K562 (cell line): ENCODE data around the gene RNF103. TPM values are rescaled to one million over a fixed set of nuclear protein-coding genes. Genes with fewer than 3 reads are reported as not detected.

Experiments used
- ATAC-seq: fragments of 200-7000 bp; cut with Tn5 transposase; 3 replicates; pipeline ENCODE4 v1.9.1; 2020; ENCODE audit warnings: moderate library complexity
- BruUV-seq: library from RNA; stranded (reverse); fragments of 400-500 nt; replicated peaks from 2 replicates; lab custom pipeline; 2021; lab: Mats Ljungman, UMichigan
- CTCF ChIA-PET: fragments of 300-600 bp; formaldehyde crosslinking; extraction: SDS; loops from one replicate; lab custom pipeline; 2021; ENCODE audit warnings: low intra/inter-chr PET ratio; lab: Yijun Ruan, JAX
- POLR2A ChIA-PET: fragments of 300-600, 350-650 bp; sonication (Branson Sonifier 250); formaldehyde crosslinking; extraction: SDS; loops from one replicate; lab custom pipeline; 2021; ENCODE audit warnings: antibody characterized with exemption, inconsistent platforms; lab: Yijun Ruan, JAX
- DNase-seq, 4 experiments: peaks; one replicate each; pipeline versions ENCODE4 v3.0.0 to v3.0.0-alpha.2; 2011 to 2018; ENCODE audit warnings: low spot score in 3 of 4, mixed read lengths in 3 of 4; ENCODE audit errors: extremely low read depth in 1 of 4
- FAIRE-seq: peaks from 2 replicates; lab custom pipeline; 2011; peaks lifted over from hg19 to GRCh38; lab: Jason Lieb, UNC
- H2AFZ ChIP-seq: 2 replicates; pipeline ENCODE4 v1.6.0; 2011; ENCODE audit warnings: low read depth, low read length, control low read depth, inconsistent platforms
- H3K27ac ChIP-seq: fragments of 200-600 bp; 3 replicates; pipeline ENCODE4 v1.8.0; 2011; ENCODE audit warnings: low read depth, mild to moderate bottlenecking, control low read depth, inconsistent platforms, low read length, moderate library complexity, mixed read lengths; ENCODE audit errors: extremely low read depth
- H3K27me3 ChIP-seq, 2 experiments: fragments of 300-600 bp in 1 of 2; 2 replicates in 1 of 2; 3 replicates in 1 of 2; pipeline versions ENCODE4 v1.6.0 to v1.8.0; 2011; ENCODE audit warnings: inconsistent platforms in 2 of 2, low read length in 2 of 2, mild to moderate bottlenecking in 1 of 2, mixed read lengths in 1 of 2, moderate library complexity in 1 of 2; ENCODE audit not compliant: control insufficient read depth in 2 of 2, insufficient read depth in 2 of 2
- H3K36me3 ChIP-seq: fragments of 300-600 bp; 3 replicates; pipeline ENCODE4 v1.8.0; 2011; ENCODE audit warnings: mild to moderate bottlenecking, low read length, inconsistent platforms; ENCODE audit not compliant: control insufficient read depth, insufficient read depth
- H3K4me1 ChIP-seq, 2 experiments: fragments of 200-600 bp in 1 of 2; replicated peaks in 1 of 2; 2 replicates in 1 of 2; 3 replicates in 1 of 2; pipeline versions ENCODE4 v1.5.1 to v1.8.0; 2011; ENCODE audit warnings: inconsistent platforms in 2 of 2, low read length in 2 of 2, mild to moderate bottlenecking in 1 of 2, mixed read lengths in 1 of 2, moderate library complexity in 1 of 2; ENCODE audit not compliant: control insufficient read depth in 2 of 2, insufficient read depth in 2 of 2
- H3K4me2 ChIP-seq: 2 replicates; pipeline ENCODE4 v1.6.1; 2011; ENCODE audit warnings: low read length, control low read depth, inconsistent platforms, mixed read lengths; ENCODE audit not compliant: insufficient read depth
- H3K4me3 ChIP-seq: fragments of 200-600 bp; sonication (generic), shearing (Covaris generic); 2 replicates; pipeline ENCODE4 v1.5.1; 2016; ENCODE audit warnings: control low read depth, inconsistent platforms
- H3K79me2 ChIP-seq: fragments of 200-600 bp; 3 replicates; pipeline ENCODE4 v1.8.0; 2011; ENCODE audit warnings: low read length, inconsistent platforms; ENCODE audit not compliant: control insufficient read depth, insufficient read depth
- H3K9ac ChIP-seq, 2 experiments: 2 replicates each; pipeline versions ENCODE4 v1.6.0 to v1.6.1; 2011; ENCODE audit warnings: low read depth in 2 of 2, low read length in 2 of 2, control low read depth in 1 of 2, inconsistent platforms in 1 of 2, mild to moderate bottlenecking in 1 of 2, mixed read lengths in 1 of 2; ENCODE audit not compliant: insufficient read depth in 1 of 2
- H3K9me1 ChIP-seq: one replicate; pipeline ENCODE4 v1.6.0; 2011; ENCODE audit warnings: inconsistent platforms, mild to moderate bottlenecking, low read length, moderate library complexity; ENCODE audit not compliant: control insufficient read depth, insufficient read depth
- H3K9me3 ChIP-seq: replicated peaks from 2 replicates; pipeline ENCODE4 v1.5.1; 2011; ENCODE audit warnings: low read depth, low read length, inconsistent platforms; ENCODE audit not compliant: control insufficient read depth, insufficient read depth
- H4K20me1 ChIP-seq: replicated peaks from 2 replicates; pipeline ENCODE4 v1.6.1; 2011; ENCODE audit warnings: low read length, inconsistent platforms, mixed read lengths; ENCODE audit not compliant: control insufficient read depth, insufficient read depth
- CBFA2T3 ChIP-seq: fragments of 450-650 bp; IDR thresholded peaks from 2 replicates; pipeline ENCODE4 v1.6.1; 2017
- CC2D1A ChIP-seq: fragments of 450-650 bp; IDR thresholded peaks from 2 replicates; pipeline ENCODE4 v1.6.1; 2017; ENCODE audit warnings: mild to moderate bottlenecking
- CREBBP ChIP-seq: IDR thresholded peaks from one replicate; pipeline ENCODE4 v1.6.1; 2012; ENCODE audit warnings: low read depth, mild to moderate bottlenecking, control low read depth, inconsistent platforms, low read length
- CTBP1 ChIP-seq: fragments of 450-650 bp; IDR thresholded peaks from 2 replicates; pipeline ENCODE4 v1.6.1; 2016; ENCODE audit warnings: borderline replicate concordance
- HOXB6 ChIP-seq: fragments of 250-450 bp; sonication (Bioruptor Pico); IDR thresholded peaks from 2 replicates; pipeline ENCODE4 v1.5.1; 2022; ENCODE audit warnings: mild to moderate bottlenecking, borderline replicate concordance
- L3MBTL2 ChIP-seq: fragments of 450-650 bp; IDR thresholded peaks from 2 replicates; pipeline ENCODE4 v1.6.1; 2016; ENCODE audit warnings: mild to moderate bottlenecking, moderate library complexity
- NRF1 ChIP-seq, 2 experiments: fragments of 450-650 bp; IDR thresholded peaks in 1 of 2; conservative IDR thresholded peaks in 1 of 2; 2 replicates each; pipeline ENCODE4 v1.6.1; 2014; ENCODE audit warnings: mild to moderate bottlenecking in 2 of 2
- POLR2B ChIP-seq: fragments of 450-650 bp; IDR thresholded peaks from 2 replicates; pipeline ENCODE4 v1.6.1; 2018; ENCODE audit warnings: low read depth; ENCODE audit not compliant: partially characterized antibody
- SAFB2 ChIP-seq: fragments of 200-400 bp; formaldehyde crosslinking; IDR thresholded peaks from 2 replicates; pipeline ENCODE4 v1.6.1; 2018; ENCODE audit warnings: borderline replicate concordance, low read length, low read depth, moderate library complexity; ENCODE audit not compliant: severe bottlenecking
- SPI1 ChIP-seq: IDR thresholded peaks from 2 replicates; pipeline ENCODE4 v1.6.1; 2011; ENCODE audit warnings: low read depth, low read length, control low read depth, borderline replicate concordance
- STAT5B ChIP-seq: fragments of 250-450 bp; sonication (Bioruptor Pico); IDR thresholded peaks from 2 replicates; pipeline ENCODE4 v1.8.0; 2021; ENCODE audit warnings: mild to moderate bottlenecking, inconsistent platforms
- THRAP3 ChIP-seq: fragments of 450-650 bp; IDR thresholded peaks from 2 replicates; pipeline ENCODE4 v1.6.1; 2016; ENCODE audit warnings: mild to moderate bottlenecking, inconsistent platforms, borderline replicate concordance
- XRCC4 ChIP-seq: IDR thresholded peaks from one replicate; pipeline ENCODE4 v1.6.1; 2011; ENCODE audit not compliant: insufficient read depth, insufficient read length; ENCODE audit errors: extremely low read depth
- ZNF717 ChIP-seq: fragments of 250-450 bp; sonication (Bioruptor Pico); IDR thresholded peaks from 2 replicates; pipeline ENCODE4 v1.5.0; 2021
- WGBS: fragments of 100-300 bp; shearing (Covaris generic); methylation state at CpG from one replicate; pipeline ENCODE4 v1.1.6; 2016; ENCODE audit warnings: low coverage, mixed read lengths; ENCODE audit not compliant: insufficient coverage; ENCODE audit errors: missing lambda C conversion rate; 5-methylcytosine and 5-hydroxymethylcytosine counted together
- in situ Hi-C: fragments of 300-500 bp; cut with MboI; formaldehyde crosslinking; loops from 4 replicates; pipeline ENCODE4 v1.15.0; 2018; ENCODE audit warnings: inconsistent platforms, mixed read lengths
- intact Hi-C: fragments of 100-400 bp; cut with micrococcal nuclease; formaldehyde crosslinking; loops from 2 replicates; pipeline ENCODE4 v1.14.2; 2022
- polyA plus RNA-seq, 8 experiments: library from polyadenylated mRNA; depleted of rRNA in 4 of 8; stranded (reverse) in 5 of 8; unstranded in 3 of 8; fragments of >200 nt; fragmentation: Nextera tagmentation in 2 of 8; fragmentation: Illumina TruSeq in 1 of 8; extraction: Ambion mirVana in 2 of 8; extraction: Trizol in 1 of 8; gene quantifications; 2 replicates each; pipeline versions ENCODE4 v1.2.1 to v1.2.3, GENCODE V29; 2011 to 2014; ENCODE audit warnings: inconsistent platforms in 1 of 8, missing spikeins in 1 of 8
- total RNA-seq, 7 experiments: library from RNA; depleted of rRNA in 6 of 7; stranded (reverse); fragments of >200 nt in 6 of 7; fragmentation: Illumina TruSeq in 2 of 7; extraction: Trizol in 2 of 7; gene quantifications; 2 replicates each; pipeline versions ENCODE4 v1.2.1 to v1.2.3, GENCODE V29; 2011 to 2021; ENCODE audit warnings: low replicate concordance in 1 of 7
- TF ChIP-seq, protein P1 (sequence below): sonication (generic); IDR thresholded peaks from 2 replicates; pipeline ENCODE4 v1.6.1; 2016
- TF ChIP-seq, protein P2 (sequence below): fragments of 250-450 bp; sonication (Bioruptor Pico); IDR thresholded peaks from 2 replicates; pipeline ENCODE4 v1.5.0; 2022; ENCODE audit warnings: mild to moderate bottlenecking
- TF ChIP-seq, protein P3 (sequence below), 2 experiments: IDR thresholded peaks; 2 replicates each; pipeline ENCODE4 v1.6.1; 2011; ENCODE audit warnings: borderline replicate concordance in 1 of 2, control low read depth in 1 of 2, low read depth in 1 of 2, low read length in 1 of 2, mild to moderate bottlenecking in 1 of 2, mixed read lengths in 1 of 2, moderate library complexity in 1 of 2; ENCODE audit not compliant: insufficient read depth in 1 of 2, insufficient read length in 1 of 2, poor library complexity in 1 of 2, severe bottlenecking in 1 of 2; ENCODE audit errors: extremely low read depth in 1 of 2

Gene RNF103
- total and polyA plus RNA-seq, 9 of the 15 experiments (the other 6 are each of a cell fraction or from before 2014, with no cell fraction given), result 1.2 to 6.8 (median 4.6) TPM

DNA sequence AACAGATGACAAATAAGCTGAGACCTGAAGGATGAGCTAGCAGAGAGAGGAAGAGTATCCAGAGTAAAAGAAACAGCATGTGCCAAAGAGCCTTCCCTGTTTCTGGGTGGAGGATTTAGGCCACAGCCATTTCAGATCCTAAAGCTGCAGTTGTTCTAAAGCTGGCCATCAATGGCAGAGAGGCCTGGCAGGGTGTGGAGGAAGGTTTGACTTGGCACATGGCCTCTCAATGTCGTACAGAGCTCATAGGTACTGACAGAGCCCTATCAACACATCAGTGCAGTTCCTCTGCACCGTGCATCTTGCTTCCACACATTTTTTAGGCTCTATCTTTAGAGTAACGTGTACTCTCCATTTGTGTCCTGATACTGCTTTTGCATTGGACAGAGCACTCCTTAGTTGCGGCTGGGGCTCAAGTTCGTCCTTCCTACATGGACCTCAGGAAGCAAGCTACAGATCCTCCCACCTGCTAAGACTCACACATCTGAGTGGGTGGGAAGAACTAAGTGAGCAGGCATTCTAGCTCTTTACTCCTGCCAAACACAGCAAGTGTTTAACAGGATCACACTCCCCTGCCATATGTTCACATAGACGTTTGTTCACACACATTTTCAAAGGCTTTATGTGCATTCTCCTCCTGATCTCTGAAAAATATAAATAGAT is 57.4 kb downstream of the RNF103 start (continued):
- TF ChIP-seq L3MBTL2 (peak; percentile 55; the same call in 1 of the 2 replicates), SPI1 (0 out of 2 replicates have a peak, but pooled peaks have one; percentile 8), POLR2B (no peak), CTBP1 (peak; percentile 17; the same call in 1 of the 2 replicates), CBFA2T3 (0 out of 2 replicates have a peak, but pooled peaks have one; percentile 8)

DNA sequence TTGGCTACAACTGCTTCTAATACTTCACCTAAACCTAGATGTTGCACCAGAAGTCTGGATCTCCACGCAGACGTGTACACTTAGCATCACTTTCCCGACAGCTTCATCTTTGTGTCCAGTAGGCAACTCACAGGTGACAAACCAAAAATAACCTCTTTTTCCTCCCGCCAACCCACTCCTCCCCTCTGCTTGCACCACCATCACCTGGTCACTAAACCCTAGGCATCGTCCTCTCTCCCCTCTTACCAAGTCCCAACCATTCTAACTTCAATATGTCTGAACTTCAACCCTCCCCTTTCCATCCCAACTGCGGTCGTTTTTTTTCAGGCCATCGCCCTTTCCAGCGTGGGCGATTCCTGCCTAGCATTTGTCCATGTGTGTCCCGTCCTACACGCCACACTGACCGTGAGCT is 60.0 kb downstream of the RNF103 start:
- Histone ChIP-seq H2AFZ (peak overlapping the region; percentile 100), H3K36me3 (peaks cover 5% of the 10 kb centered on the region; the same call in 2 of the 3 replicates), H3K9ac (peak overlapping the region in 1 of 2 experiments; percentile 99; a peak in 2 of 4 replicates), H4K20me1 (no peaks in the 10 kb centered on the region), H3K79me2 (peaks cover 36% of the 10 kb centered on the region), H3K4me3 (no peak overlapping the region; the same call in 1 of the 2 replicates), H3K4me1 (peaks cover 0 to 17% of the 10 kb centered on the region in 2 experiments; a peak in 3 of 5 replicates), H3K4me2 (peak overlapping the region; percentile 92), H3K27ac (peak overlapping the region; percentile 100), H3K9me1 (no peaks in the 10 kb centered on the region), H3K27me3 (no peaks in the 10 kb centered on the region), H3K9me3 (peaks cover 10% of the 10 kb centered on the region)
- CTCF ChIA-PET, result no interaction called here
- POLR2A ChIA-PET, result interaction anchor here (1.4 kb wide), 1 partner anchor 20 kb away, joined by 3 read pairs; no protein-coding TSS in a partner anchor
- FAIRE-seq (no peak), ATAC-seq (no peak), DNase-seq (no peak)
- in situ Hi-C loops, result no loop called here
- BruUV-seq, result no TSS peak
- intact Hi-C loops, result loop anchor here (1.0 kb wide), 1 partner anchor 123 kb away; no protein-coding TSS in a partner anchor
- 77% methylated on average over 13 of the region's 13 CpGs for WGBS
- TF ChIP-seq, protein P1, sequence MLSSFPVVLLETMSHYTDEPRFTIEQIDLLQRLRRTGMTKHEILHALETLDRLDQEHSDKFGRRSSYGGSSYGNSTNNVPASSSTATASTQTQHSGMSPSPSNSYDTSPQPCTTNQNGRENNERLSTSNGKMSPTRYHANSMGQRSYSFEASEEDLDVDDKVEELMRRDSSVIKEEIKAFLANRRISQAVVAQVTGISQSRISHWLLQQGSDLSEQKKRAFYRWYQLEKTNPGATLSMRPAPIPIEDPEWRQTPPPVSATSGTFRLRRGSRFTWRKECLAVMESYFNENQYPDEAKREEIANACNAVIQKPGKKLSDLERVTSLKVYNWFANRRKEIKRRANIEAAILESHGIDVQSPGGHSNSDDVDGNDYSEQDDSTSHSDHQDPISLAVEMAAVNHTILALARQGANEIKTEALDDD, result no peak
- TF ChIP-seq THRAP3, result peak; percentile 75; the same call in 1 of the 2 replicates
- no peak for TF ChIP-seq XRCC4
- peak; percentile 82 for TF ChIP-seq L3MBTL2
- no peak for TF ChIP-seq NRF1 (conservative IDR thresholded peaks at IDR 0.05 in 1 of 2, IDR thresholded peaks at IDR 0.05 in 1 of 2)
- TF ChIP-seq, protein P2, sequence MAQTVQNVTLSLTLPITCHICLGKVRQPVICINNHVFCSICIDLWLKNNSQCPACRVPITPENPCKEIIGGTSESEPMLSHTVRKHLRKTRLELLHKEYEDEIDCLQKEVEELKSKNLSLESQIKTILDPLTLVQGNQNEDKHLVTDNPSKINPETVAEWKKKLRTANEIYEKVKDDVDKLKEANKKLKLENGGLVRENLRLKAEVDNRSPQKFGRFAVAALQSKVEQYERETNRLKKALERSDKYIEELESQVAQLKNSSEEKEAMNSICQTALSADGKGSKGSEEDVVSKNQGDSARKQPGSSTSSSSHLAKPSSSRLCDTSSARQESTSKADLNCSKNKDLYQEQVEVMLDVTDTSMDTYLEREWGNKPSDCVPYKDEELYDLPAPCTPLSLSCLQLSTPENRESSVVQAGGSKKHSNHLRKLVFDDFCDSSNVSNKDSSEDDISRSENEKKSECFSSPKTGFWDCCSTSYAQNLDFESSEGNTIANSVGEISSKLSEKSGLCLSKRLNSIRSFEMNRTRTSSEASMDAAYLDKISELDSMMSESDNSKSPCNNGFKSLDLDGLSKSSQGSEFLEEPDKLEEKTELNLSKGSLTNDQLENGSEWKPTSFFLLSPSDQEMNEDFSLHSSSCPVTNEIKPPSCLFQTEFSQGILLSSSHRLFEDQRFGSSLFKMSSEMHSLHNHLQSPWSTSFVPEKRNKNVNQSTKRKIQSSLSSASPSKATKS (CRISPR knock-in tag), result no peak
- TF ChIP-seq CC2D1A, result no peak
- TF ChIP-seq, protein P3, sequence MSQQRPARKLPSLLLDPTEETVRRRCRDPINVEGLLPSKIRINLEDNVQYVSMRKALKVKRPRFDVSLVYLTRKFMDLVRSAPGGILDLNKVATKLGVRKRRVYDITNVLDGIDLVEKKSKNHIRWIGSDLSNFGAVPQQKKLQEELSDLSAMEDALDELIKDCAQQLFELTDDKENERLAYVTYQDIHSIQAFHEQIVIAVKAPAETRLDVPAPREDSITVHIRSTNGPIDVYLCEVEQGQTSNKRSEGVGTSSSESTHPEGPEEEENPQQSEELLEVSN (IDR thresholded peaks at IDR 0.05; ENCODE audit: borderline replicate concordance in 1 of 2, extremely low read depth in 1 of 2, insufficient read depth in 1 of 2, insufficient read length in 1 of 2, low read depth in 1 of 2, low read length in 1 of 2, poor library complexity in 1 of 2, severe bottlenecking in 1 of 2), result peak in 1 of 2 experiments; percentile 32
- TF ChIP-seq STAT5B (CRISPR knock-in tag), result no peak
- no peak for TF ChIP-seq HOXB6 (CRISPR knock-in tag)
- TF ChIP-seq CREBBP, result no peak
- no peak for TF ChIP-seq SAFB2
- TF ChIP-seq ZNF717 (CRISPR knock-in tag), result no peak
